Type B pancreatic cell (in vitro differentiated cells): Measurements from ENCODE around the gene ESRRG. TPM values are rescaled to one million over a fixed set of nuclear protein-coding genes. Genes with fewer than 3 reads are reported as not detected.

Source experiments
- DNase-seq: peaks from one replicate; pipeline ENCODE4 v3.0.0; 2021; ENCODE audit warnings: mixed read lengths; ENCODE audit not compliant: unreplicated experiment; ENCODE audit errors: extremely low spot score
- H3K27ac Mint-ChIP-seq: 2 replicates; pipeline ENCODE4 v1.8.0; 2021; ENCODE audit warnings: mild to moderate bottlenecking, mixed read lengths
- H3K27me3 Mint-ChIP-seq: 2 replicates; pipeline ENCODE4 v1.8.0; 2021; ENCODE audit warnings: mixed read lengths
- H3K36me3 Mint-ChIP-seq: 2 replicates; pipeline ENCODE4 v1.8.0; 2021; ENCODE audit warnings: mixed read lengths
- H3K4me1 Mint-ChIP-seq: one replicate; pipeline ENCODE4 v1.8.0; 2021; ENCODE audit warnings: mixed read lengths; ENCODE audit not compliant: unreplicated experiment
- H3K4me3 Mint-ChIP-seq: 2 replicates; pipeline ENCODE4 v1.8.0; 2021; ENCODE audit warnings: mild to moderate bottlenecking, mixed read lengths
- H3K9me3 Mint-ChIP-seq: 2 replicates; pipeline ENCODE4 v1.8.0; 2021; ENCODE audit warnings: mixed read lengths
- total RNA-seq: library from RNA; stranded (reverse); gene quantifications from 2 replicates; pipeline ENCODE4 v1.2.1, GENCODE V29; 2021; ENCODE audit warnings: low replicate concordance
- TF ChIP-seq, protein P1 (sequence below): fragments of 200-600 bp; sonication (generic); conservative IDR thresholded peaks from 2 replicates; pipeline ENCODE4 v1.5.0; 2021; ENCODE audit warnings: antibody characterized with exemption, mild to moderate bottlenecking

The ESRRG gene
- total RNA-seq, 1 donor from 2014 or later: 26.2 TPM

DNA sequence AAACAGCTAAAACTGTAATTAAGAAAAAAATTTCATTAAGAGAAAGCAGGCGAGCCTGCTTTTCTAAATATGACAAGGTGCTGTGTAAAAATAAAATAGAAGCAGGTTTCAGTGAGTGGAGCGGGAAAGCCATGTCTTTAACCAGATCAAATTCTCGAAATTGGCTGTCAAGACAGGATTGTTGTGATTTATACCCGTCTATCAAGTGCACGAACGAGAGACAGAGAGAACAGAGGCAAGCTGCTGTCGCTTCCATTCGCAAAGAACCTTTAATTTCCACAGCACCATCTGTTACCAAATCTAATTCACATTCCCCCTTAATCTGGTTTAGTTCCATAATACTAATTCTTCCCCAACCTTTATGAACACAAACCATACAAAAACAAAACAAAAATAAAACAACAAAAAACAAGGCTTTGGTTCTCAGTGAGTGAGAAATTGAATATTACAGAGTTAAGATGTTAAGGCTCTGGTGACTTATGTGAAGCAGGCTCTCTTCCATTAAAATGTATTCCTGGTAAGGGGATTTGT lies 35.0 kb downstream of the ESRRG start:
- TF ChIP-seq, protein P1, sequence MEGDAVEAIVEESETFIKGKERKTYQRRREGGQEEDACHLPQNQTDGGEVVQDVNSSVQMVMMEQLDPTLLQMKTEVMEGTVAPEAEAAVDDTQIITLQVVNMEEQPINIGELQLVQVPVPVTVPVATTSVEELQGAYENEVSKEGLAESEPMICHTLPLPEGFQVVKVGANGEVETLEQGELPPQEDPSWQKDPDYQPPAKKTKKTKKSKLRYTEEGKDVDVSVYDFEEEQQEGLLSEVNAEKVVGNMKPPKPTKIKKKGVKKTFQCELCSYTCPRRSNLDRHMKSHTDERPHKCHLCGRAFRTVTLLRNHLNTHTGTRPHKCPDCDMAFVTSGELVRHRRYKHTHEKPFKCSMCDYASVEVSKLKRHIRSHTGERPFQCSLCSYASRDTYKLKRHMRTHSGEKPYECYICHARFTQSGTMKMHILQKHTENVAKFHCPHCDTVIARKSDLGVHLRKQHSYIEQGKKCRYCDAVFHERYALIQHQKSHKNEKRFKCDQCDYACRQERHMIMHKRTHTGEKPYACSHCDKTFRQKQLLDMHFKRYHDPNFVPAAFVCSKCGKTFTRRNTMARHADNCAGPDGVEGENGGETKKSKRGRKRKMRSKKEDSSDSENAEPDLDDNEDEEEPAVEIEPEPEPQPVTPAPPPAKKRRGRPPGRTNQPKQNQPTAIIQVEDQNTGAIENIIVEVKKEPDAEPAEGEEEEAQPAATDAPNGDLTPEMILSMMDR: no peak
- no peak overlapping the region for H3K4me3 Mint-ChIP-seq
- H3K27me3 Mint-ChIP-seq: no peaks in the 10 kb centered on the region
- H3K4me1 Mint-ChIP-seq: peaks cover 8% of the 10 kb centered on the region
- no peaks in the 10 kb centered on the region for H3K9me3 Mint-ChIP-seq
- no peak for DNase-seq
- no peak overlapping the region for H3K27ac Mint-ChIP-seq
- H3K36me3 Mint-ChIP-seq: no peaks in the 10 kb centered on the region

DNA sequence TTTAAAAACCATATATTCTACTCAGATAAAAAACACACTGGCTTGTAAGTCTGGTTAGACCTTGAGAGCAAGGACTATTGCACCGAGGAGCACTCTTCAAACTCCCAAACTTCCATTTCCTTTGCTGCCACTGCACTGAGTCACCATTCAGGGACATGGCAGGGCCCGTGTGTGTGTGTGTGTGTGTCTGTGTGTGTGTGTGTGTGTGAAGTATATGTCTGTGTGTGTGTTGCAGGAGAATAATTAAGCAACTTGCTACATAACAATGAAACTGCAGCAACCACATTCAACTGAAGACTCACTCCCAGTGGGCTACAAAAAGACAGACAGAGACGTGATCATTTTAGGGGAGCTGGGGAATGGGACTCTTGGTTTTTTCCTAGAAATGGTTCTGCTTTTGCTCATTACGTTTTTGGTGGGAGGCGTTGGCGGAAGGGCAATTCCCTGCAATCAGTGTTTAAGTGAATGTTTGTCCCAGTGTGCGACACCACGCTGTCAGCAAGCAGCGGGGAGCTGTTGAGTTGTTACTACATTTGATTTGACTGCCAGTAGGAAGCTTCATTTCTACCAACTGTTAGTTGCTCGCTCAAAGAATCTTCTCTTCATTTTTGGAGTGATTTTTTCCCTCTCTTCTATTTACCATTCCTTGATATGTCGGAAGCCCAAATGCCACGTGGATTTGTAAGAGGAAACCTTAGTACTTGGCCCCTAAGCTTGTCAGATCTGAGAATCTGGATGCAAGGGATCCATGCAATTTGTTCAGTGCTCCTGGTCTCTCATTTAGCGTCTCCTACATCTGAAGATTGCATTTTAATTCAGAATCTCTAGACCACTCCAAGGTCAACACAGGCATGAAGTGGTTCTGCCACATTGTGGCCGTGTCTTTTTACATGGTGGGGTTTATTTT lies 36.1 kb downstream of the ESRRG start:
- DNase-seq: no peak
- TF ChIP-seq, protein P1: no peak
- Mint-ChIP-seq H3K27ac (peak overlapping the region; percentile 27), H3K4me1 (peaks cover 8% of the 10 kb centered on the region), H3K36me3 (no peaks in the 10 kb centered on the region), H3K27me3 (no peaks in the 10 kb centered on the region), H3K4me3 (peak overlapping the region; percentile 5), H3K9me3 (no peaks in the 10 kb centered on the region)

DNA sequence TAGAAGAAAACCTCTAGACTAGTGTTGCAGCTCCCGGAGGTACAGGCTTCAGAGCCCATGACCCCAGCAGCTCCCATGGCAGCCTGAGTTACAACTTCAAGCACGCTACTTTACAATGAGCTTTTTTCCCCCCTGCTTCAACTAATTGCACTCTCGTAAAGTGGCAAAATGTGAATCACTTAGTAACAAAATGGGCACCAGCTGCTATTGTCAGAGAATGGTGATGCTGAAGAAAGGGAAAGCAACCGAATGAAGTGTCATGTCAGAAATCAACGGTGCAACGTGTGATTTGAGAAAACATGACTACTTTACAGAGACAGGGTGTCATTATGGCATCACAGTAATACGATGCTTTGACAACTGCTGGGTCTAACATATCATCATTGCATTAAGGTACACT lies 40.5 kb downstream of the ESRRG start:
- Mint-ChIP-seq H3K4me3 (no peak overlapping the region), H3K36me3 (no peaks in the 10 kb centered on the region), H3K4me1 (peaks cover 14% of the 10 kb centered on the region), H3K9me3 (no peaks in the 10 kb centered on the region), H3K27me3 (no peaks in the 10 kb centered on the region), H3K27ac (no peak overlapping the region)
- TF ChIP-seq, protein P1: no peak
- no peak for DNase-seq

DNA sequence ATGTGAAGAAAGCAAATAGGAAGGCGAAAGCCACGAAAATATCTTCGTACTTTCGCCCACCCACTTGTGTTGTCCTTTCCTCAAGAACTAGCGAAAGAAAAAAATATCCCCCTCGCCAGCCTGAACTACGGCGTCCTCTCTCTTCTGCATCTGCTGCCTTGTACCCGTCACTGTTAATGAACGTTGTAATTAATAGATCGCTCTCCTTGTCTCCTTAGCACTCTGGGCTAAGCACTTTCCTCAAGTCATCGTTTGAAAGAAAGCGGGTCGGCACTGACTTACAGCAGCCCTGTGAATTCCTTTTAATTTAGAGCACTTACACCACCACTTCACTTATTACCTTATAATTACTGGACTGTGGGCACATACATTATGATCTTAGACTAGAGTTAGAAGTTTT lies 44.1 kb downstream of the ESRRG start:
- Mint-ChIP-seq H3K4me3 (no peak overlapping the region), H3K9me3 (no peaks in the 10 kb centered on the region), H3K27ac (no peak overlapping the region), H3K4me1 (peaks cover 5% of the 10 kb centered on the region), H3K27me3 (no peaks in the 10 kb centered on the region), H3K36me3 (peaks cover 6% of the 10 kb centered on the region)
- no peak for DNase-seq
- TF ChIP-seq, protein P1: no peak

DNA sequence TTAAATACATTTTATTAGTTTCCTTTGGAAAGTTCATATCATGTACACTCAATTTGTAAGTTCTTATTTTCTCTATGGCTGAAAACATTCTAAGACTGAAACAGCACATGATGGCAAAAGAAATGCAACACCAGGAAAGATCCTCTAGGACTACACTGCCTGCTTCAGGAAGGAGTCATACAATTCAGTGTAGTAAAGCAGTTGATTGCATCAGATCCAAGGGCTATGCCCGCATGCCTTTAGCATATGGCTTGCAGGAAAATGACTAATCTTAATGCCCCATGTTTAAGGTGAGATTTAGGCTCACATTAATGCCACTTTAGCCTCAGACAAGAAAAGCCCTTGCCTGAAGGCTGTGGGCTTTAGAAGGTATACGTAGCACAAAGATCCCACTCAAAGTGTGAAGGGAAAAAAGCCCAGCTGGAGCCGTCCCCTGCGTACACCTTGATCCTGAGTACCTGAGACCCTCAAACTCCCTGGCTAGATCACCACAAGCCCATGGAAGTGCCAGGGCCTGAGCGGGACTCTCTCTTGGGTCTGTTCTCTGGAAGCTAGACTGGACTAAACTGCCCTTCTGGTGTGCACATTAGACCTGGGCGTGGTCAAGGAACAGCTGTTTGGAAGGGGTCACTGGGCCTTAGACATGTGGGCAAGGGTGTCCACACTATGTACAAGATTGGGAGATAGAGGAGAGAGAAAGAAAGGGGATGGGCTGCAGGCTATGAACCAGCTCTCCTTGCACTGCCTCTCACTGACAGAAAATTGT lies 52.9 kb downstream of the ESRRG start:
- H3K36me3 Mint-ChIP-seq: no peaks in the 10 kb centered on the region
- no peak for DNase-seq
- H3K9me3 Mint-ChIP-seq: no peaks in the 10 kb centered on the region
- no peak overlapping the region for H3K4me3 Mint-ChIP-seq
- H3K27ac Mint-ChIP-seq: no peak overlapping the region
- H3K4me1 Mint-ChIP-seq: no peaks in the 10 kb centered on the region
- TF ChIP-seq, protein P1: no peak
- H3K27me3 Mint-ChIP-seq: no peaks in the 10 kb centered on the region
